ENCODE data around the gene CPLX1.

The CPLX1 gene

GRCh38 chr4:831483-831805 lies 5.5 kb upstream of the CPLX1 start:
- DNase-seq, result no peak

- DNase-seq, result no peak
These were observed 4.9 kb upstream of the CPLX1 start for GRCh38 chr4:830601-831482.

- DNase-seq, result no peak
These were observed 4.1 kb upstream of the CPLX1 start for GRCh38 chr4:829761-830600.

GRCh38 chr4:829291-829690 lies 3.4 kb upstream of the CPLX1 start:
- DNase-seq, result no peak

- DNase-seq, result no peak
These were observed 2.8 kb upstream of the CPLX1 start for GRCh38 chr4:828641-829271.

GRCh38 chr4:827209-828081 lies 1.5 kb upstream of the CPLX1 start:
- no peak for DNase-seq

- DNase-seq, result no peak
These were observed 729 bp upstream of the CPLX1 start for GRCh38 chr4:826508-827208.

- no peak for DNase-seq
These were observed 612 bp downstream of the CPLX1 start for GRCh38 chr4:825063-825970.

- DNase-seq, result no peak
These were observed 1.4 kb downstream of the CPLX1 start for GRCh38 chr4:824461-825062.

GRCh38 chr4:823761-824460 lies 2.0 kb downstream of the CPLX1 start:
- DNase-seq, result no peak

- DNase-seq, result no peak
These were observed 2.7 kb downstream of the CPLX1 start for GRCh38 chr4:823176-823760.

- no peak for DNase-seq
These were observed 3.4 kb downstream of the CPLX1 start for GRCh38 chr4:822361-823175.

- DNase-seq, result no peak
These were observed 4.3 kb downstream of the CPLX1 start for GRCh38 chr4:821631-822030.

GRCh38 chr4:821181-821591 lies 4.7 kb downstream of the CPLX1 start:
- DNase-seq, result no peak

GRCh38 chr4:820230-821172 lies 5.4 kb downstream of the CPLX1 start:
- no peak for DNase-seq

- no peak for DNase-seq
These were observed 6.3 kb downstream of the CPLX1 start for GRCh38 chr4:819401-820229.
